Measurements from ENCODE around the gene DDB1.

- TF ChIP-seq CTCF (IDR thresholded peaks at IDR 0.05; ENCODE audit: poor library complexity, severe bottlenecking) (no peak), POLR2AphosphoS5 (IDR thresholded peaks at IDR 0.05) (no peak), SMC3 (conservative IDR thresholded peaks at IDR 0.05; ENCODE audit: poor library complexity) (no peak)
These were observed 52.8 kb downstream of the DDB1 start for GRCh38 chr11:61279934-61280659.

Data from neural cell (in vitro differentiated cells).